GM19238 (cell line): ENCODE results near the gene OXGR1.
"Not testable (repeated sequence)": the region's sequence is repeated elsewhere in the genome, so short reads cannot be mapped to it uniquely, and the experiment has no call there.

Experiments
- DNase-seq: peaks from one replicate; pipeline ENCODE4 v3.0.0; 2011; ENCODE audit warnings: low spot score; ENCODE audit not compliant: insufficient read length

OXGR1 gene

GRCh38 chr13:97005625-97006262 lies 11.5 kb upstream of the OXGR1 start:
- no peak for DNase-seq

GRCh38 chr13:97004886-97005285 lies 10.6 kb upstream of the OXGR1 start:
- DNase-seq: no peak

GRCh38 chr13:97004096-97004876 lies 10.0 kb upstream of the OXGR1 start:
- DNase-seq: no peak

- DNase-seq: no peak
These were observed 8.8 kb upstream of the OXGR1 start for GRCh38 chr13:97003071-97003470.

- DNase-seq: no peak
These were observed 8.3 kb upstream of the OXGR1 start for GRCh38 chr13:97002581-97002980.

GRCh38 chr13:97001636-97002035 lies 7.4 kb upstream of the OXGR1 start:
- DNase-seq: no peak

GRCh38 chr13:97000295-97000925 lies 6.1 kb upstream of the OXGR1 start:
- no peak for DNase-seq

GRCh38 chr13:96999091-96999490 lies 4.8 kb upstream of the OXGR1 start:
- no peak for DNase-seq

- no peak for DNase-seq
These were observed 3.8 kb upstream of the OXGR1 start for GRCh38 chr13:96998051-96998450.

- DNase-seq: no peak
These were observed 2.6 kb upstream of the OXGR1 start for GRCh38 chr13:96996886-96997285.

- DNase-seq: no peak
These were observed 1.8 kb upstream of the OXGR1 start for GRCh38 chr13:96996107-96996506.

GRCh38 chr13:96994858-96995243 lies 575 bp upstream of the OXGR1 start:
- no peak for DNase-seq

GRCh38 chr13:96993634-96994016 lies 651 bp downstream of the OXGR1 start:
- no peak for DNase-seq

GRCh38 chr13:96992633-96993032 lies 1.6 kb downstream of the OXGR1 start:
- DNase-seq: no peak

- no peak for DNase-seq
These were observed 3.2 kb downstream of the OXGR1 start for GRCh38 chr13:96991072-96991471.

GRCh38 chr13:96988441-96988840 lies 5.8 kb downstream of the OXGR1 start:
- no peak for DNase-seq

- DNase-seq: peak; percentile 34
These were observed 10.2 kb downstream of the OXGR1 start for GRCh38 chr13:96984051-96984508.

- DNase-seq: no peak
These were observed 11.6 kb downstream of the OXGR1 start for GRCh38 chr13:96982672-96983071.

GRCh38 chr13:96979861-96980260 lies 14.4 kb downstream of the OXGR1 start:
- not testable (repeated sequence) for DNase-seq

- DNase-seq: no peak
These were observed 26.2 kb downstream of the OXGR1 start for GRCh38 chr13:96968027-96968426.

GRCh38 chr13:96967248-96967745 lies 27.0 kb downstream of the OXGR1 start:
- no peak for DNase-seq

GRCh38 chr13:96966415-96967102 lies 27.7 kb downstream of the OXGR1 start:
- DNase-seq: no peak
